Measurements from ENCODE around the gene MAP3K20. TPM values are rescaled to one million over a fixed set of nuclear protein-coding genes. Genes with fewer than 3 reads are reported as not detected.
"Not testable (repeated sequence)": the region's sequence is repeated elsewhere in the genome, so short reads cannot be mapped to it uniquely, and the experiment has no call there.

The MAP3K20 gene
- total and polyA plus RNA-seq, 10 donors = 3.2 to 24.1 (median 14.6) TPM

DNA sequence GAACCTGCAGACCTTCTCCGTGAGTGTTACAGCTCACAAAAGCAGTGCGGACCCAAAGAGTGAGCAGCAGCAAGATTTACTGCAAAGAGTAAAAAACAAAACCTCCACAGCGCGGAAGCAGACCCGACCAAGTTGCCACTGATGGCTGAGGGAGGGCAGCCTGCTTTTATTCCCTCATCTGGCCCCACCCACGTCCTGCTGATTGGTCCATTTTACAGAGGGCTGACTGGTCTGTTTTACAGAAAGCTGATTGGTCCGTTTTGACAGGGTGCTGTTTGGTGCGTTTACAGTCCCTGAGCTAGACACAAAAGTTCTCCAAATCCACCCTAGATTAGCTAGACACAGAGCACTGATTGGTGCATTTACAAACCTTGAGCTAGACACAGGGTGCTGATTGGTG lies 206.3 kb downstream of the MAP3K20 start:
- intact Hi-C loops (cut with DNase I; ENCODE audit: low total_unique reads); H3K9me3 ChIP-seq; H3K4me1 ChIP-seq; H3K36me3 ChIP-seq; DNase-seq; H3K27ac ChIP-seq; H3K27me3 ChIP-seq (replicated peaks in 1 of 7); H3K4me3 ChIP-seq: not testable (repeated sequence)
- 88 to 94% (median 90%) methylated on average over 8 of the region's 8 CpGs for WGBS, 5 donors
- peak in 1 of 3 donors; percentile 24 for TF ChIP-seq POLR2AphosphoS5 (IDR thresholded peaks at IDR 0.05)

DNA sequence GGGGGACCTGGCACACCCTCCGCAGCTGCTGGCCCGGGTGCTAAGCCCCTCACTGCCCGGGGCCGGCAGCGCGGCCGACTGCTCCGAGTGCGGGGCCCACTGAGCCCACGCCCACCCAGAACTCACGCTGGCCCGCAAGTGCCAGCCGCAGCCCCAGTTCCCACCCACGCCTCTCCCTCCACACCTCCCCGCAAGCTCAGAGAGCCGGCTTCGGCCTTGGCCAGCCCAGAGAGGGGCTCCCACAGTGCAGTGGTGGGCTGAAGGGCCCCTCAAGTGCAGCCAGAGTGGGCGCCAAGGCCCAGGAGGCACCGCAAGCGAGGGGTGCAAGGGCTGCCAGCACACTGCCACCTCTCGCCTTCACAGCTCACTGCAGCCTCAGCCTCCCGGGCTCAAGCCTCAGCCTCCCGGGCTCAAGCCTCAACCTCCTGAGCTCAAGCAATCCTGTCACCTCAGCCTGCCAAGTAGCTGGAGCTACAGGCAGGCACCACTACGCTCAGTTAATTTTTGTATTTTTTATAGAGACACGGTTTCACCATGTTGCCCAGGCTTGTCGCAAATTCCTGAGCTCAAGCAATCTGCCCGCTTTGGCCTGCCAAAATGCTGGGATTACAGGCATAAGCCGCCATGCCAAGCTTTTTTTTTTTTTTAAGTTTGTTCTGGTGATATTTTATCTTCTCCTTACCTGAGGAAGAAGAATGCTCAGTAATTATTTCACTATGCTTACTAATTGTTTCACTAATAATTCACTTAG lies 207.3 kb downstream of the MAP3K20 start:
- H3K4me1 ChIP-seq = no peaks in the 10 kb centered on the region
- intact Hi-C loops (cut with DNase I; ENCODE audit: low total_unique reads) = no loop called here
- H3K9me3 ChIP-seq = peaks cover 0 to 8% (median 0%) of the 10 kb centered on the region in 8 donors
- no peak for TF ChIP-seq POLR2A (IDR thresholded peaks at IDR 0.05)
- no peak for TF ChIP-seq POLR2AphosphoS5 (IDR thresholded peaks at IDR 0.05)
- TF ChIP-seq, protein P1, sequence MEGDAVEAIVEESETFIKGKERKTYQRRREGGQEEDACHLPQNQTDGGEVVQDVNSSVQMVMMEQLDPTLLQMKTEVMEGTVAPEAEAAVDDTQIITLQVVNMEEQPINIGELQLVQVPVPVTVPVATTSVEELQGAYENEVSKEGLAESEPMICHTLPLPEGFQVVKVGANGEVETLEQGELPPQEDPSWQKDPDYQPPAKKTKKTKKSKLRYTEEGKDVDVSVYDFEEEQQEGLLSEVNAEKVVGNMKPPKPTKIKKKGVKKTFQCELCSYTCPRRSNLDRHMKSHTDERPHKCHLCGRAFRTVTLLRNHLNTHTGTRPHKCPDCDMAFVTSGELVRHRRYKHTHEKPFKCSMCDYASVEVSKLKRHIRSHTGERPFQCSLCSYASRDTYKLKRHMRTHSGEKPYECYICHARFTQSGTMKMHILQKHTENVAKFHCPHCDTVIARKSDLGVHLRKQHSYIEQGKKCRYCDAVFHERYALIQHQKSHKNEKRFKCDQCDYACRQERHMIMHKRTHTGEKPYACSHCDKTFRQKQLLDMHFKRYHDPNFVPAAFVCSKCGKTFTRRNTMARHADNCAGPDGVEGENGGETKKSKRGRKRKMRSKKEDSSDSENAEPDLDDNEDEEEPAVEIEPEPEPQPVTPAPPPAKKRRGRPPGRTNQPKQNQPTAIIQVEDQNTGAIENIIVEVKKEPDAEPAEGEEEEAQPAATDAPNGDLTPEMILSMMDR (IDR thresholded peaks at IDR 0.05 in 8 of 11, conservative IDR thresholded peaks at IDR 0.05 in 3 of 11) = no peak
- no peaks in the 10 kb centered on the region for H3K36me3 ChIP-seq
- 93 to 96% (median 95%) methylated on average over 8 to 28 of the region's 28 CpGs for WGBS, 5 donors
- no peak overlapping the region for H3K4me3 ChIP-seq
- no peak for DNase-seq
- no peaks in the 10 kb centered on the region for H3K27me3 ChIP-seq (replicated peaks in 1 of 7)
- no peak overlapping the region for H3K27ac ChIP-seq

DNA sequence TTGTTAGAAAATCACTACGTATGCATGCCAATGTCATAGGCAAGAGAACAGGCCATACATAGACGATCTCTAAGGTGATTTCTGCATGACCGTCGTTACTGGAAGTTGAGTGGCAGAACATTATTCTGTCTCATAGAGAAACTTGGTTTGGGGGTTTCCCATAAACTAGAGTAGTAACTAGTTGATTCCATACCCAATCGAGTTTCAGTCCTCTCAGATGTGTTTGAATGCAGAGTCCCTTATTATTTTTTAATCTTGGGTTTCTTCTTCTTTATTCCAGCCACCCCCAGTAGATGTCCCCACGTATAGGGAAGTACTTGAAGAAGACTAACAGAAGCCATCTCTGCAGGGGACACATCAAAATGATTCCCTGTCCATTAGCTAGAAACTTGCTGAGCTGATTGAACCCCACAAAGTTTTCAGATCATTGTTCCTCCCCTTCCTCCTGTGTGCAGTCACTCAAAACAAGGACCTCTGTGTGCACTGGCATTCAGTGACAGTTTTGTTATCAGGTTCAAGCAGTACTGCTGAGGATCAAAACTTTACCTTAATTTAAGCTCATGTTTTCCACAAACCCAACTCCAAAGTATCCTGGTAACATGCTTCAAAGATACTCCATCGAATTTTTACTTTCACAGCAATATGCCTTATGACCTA lies 210.6 kb downstream of the MAP3K20 start:
- WGBS, 5 donors = 39 to 60% (median 58%) methylated on average over 7 of the region's 7 CpGs
- no peak overlapping the region for H3K27ac ChIP-seq
- no peak overlapping the region for H3K4me3 ChIP-seq
- H3K9me3 ChIP-seq = peaks cover 0 to 8% (median 0%) of the 10 kb centered on the region in 8 donors
- DNase-seq = no peak
- H3K27me3 ChIP-seq (replicated peaks in 1 of 7) = no peaks in the 10 kb centered on the region
- H3K4me1 ChIP-seq = no peaks in the 10 kb centered on the region
- TF ChIP-seq, protein P1 (IDR thresholded peaks at IDR 0.05 in 8 of 11, conservative IDR thresholded peaks at IDR 0.05 in 3 of 11) = no peak
- TF ChIP-seq POLR2AphosphoS5 (IDR thresholded peaks at IDR 0.05) (no peak), POLR2A (IDR thresholded peaks at IDR 0.05) (no peak)
- H3K36me3 ChIP-seq = no peaks in the 10 kb centered on the region
- intact Hi-C loops (cut with DNase I; ENCODE audit: low total_unique reads) = no loop called here

DNA sequence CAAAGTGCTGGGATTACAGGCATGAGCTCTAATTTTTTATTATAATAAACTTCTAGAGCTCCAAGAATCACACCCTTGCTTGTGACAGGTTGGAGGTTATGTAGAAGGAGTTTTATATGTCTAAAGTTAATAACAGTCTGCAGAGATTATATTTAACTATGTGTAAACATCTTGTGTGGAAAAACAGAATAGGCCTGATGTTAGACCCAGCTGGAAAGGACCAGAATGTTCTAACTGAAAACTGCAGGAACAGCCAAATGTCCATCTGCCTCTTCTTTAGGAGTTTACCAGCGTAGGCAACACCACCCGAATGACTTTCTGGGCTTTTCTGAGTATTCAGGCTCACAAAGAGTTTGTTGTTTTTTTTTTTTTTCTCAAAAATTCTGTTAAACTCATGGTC lies 211.9 kb downstream of the MAP3K20 start:
- Histone ChIP-seq H3K27ac (no peak overlapping the region), H3K9me3 (peaks cover 0 to 8% (median 0%) of the 10 kb centered on the region in 8 donors), H3K4me1 (no peaks in the 10 kb centered on the region), H3K27me3 (replicated peaks in 1 of 7) (no peaks in the 10 kb centered on the region), H3K36me3 (no peaks in the 10 kb centered on the region), H3K4me3 (no peak overlapping the region)
- TF ChIP-seq, protein P1 (IDR thresholded peaks at IDR 0.05 in 8 of 11, conservative IDR thresholded peaks at IDR 0.05 in 3 of 11) = no peak
- TF ChIP-seq POLR2AphosphoS5 (IDR thresholded peaks at IDR 0.05) = no peak
- TF ChIP-seq POLR2A (IDR thresholded peaks at IDR 0.05) = no peak
- 69 to 97% (median 93%) methylated on average over 2 of the region's 2 CpGs for WGBS, 5 donors
- DNase-seq = no peak
- intact Hi-C loops (cut with DNase I; ENCODE audit: low total_unique reads) = no loop called here
